ENCODE data around the gene SLC52A3.

SLC52A3 gene

GRCh38 chr20:771741-772464 is 3.6 kb upstream of the SLC52A3 start:
- H3K9me2 ChIP-seq (replicated peaks; ENCODE audit: insufficient read depth, low read length): no peaks in the 10 kb centered on the region
- H3K4me2 ChIP-seq (ENCODE audit: low read depth, low read length): no peak overlapping the region
- no peak overlapping the region for H3K4me3 ChIP-seq (ENCODE audit: low read length)
- no peaks in the 10 kb centered on the region for H3K79me2 ChIP-seq (ENCODE audit: low read length)
- TF ChIP-seq EZH2phosphoT487 (IDR thresholded peaks at IDR 0.05; ENCODE audit: low read length) (no peak), EZH2 (optimal IDR thresholded peaks at IDR 0.05; ENCODE audit: low read depth, low read length) (no peak), CTCF (IDR thresholded peaks at IDR 0.05; ENCODE audit: low read length) (no peak)
- no peak for DNase-seq
- H3K9me3 ChIP-seq (replicated peaks; ENCODE audit: insufficient read depth, low read length): no peaks in the 10 kb centered on the region
- no peaks in the 10 kb centered on the region for H4K20me1 ChIP-seq (ENCODE audit: insufficient read depth, low read length)
- H3K27me3 ChIP-seq (replicated peaks; ENCODE audit: insufficient read depth, low read length): no peaks in the 10 kb centered on the region
- no peak overlapping the region for H3K9ac ChIP-seq (ENCODE audit: low read length)
- H3K4me1 ChIP-seq (ENCODE audit: low read length): no peaks in the 10 kb centered on the region
- H3F3A ChIP-seq (ENCODE audit: insufficient read depth, low read length): no peaks in the 10 kb centered on the region
- H2AFZ ChIP-seq (ENCODE audit: low read length): no peak overlapping the region
- no peak overlapping the region for H3K27ac ChIP-seq (ENCODE audit: low read length)
- H3K36me3 ChIP-seq (replicated peaks; ENCODE audit: insufficient read depth, low read length): no peaks in the 10 kb centered on the region

GRCh38 chr20:770691-771090 is 2.4 kb upstream of the SLC52A3 start:
- Histone ChIP-seq H3K36me3 (replicated peaks; ENCODE audit: insufficient read depth, low read length) (no peaks in the 10 kb centered on the region), H3K79me2 (ENCODE audit: low read length) (no peaks in the 10 kb centered on the region), H3K4me1 (ENCODE audit: low read length) (no peaks in the 10 kb centered on the region), H3K9ac (ENCODE audit: low read length) (no peak overlapping the region), H3K4me3 (ENCODE audit: low read length) (no peak overlapping the region), H3K27ac (ENCODE audit: low read length) (no peak overlapping the region), H3K9me2 (replicated peaks; ENCODE audit: insufficient read depth, low read length) (no peaks in the 10 kb centered on the region), H3K4me2 (ENCODE audit: low read depth, low read length) (no peak overlapping the region), H4K20me1 (ENCODE audit: insufficient read depth, low read length) (no peaks in the 10 kb centered on the region), H2AFZ (ENCODE audit: low read length) (no peak overlapping the region), H3K9me3 (replicated peaks; ENCODE audit: insufficient read depth, low read length) (no peaks in the 10 kb centered on the region), H3K27me3 (replicated peaks; ENCODE audit: insufficient read depth, low read length) (no peaks in the 10 kb centered on the region), H3F3A (ENCODE audit: insufficient read depth, low read length) (no peaks in the 10 kb centered on the region)
- no peak for DNase-seq
- TF ChIP-seq CTCF (IDR thresholded peaks at IDR 0.05; ENCODE audit: low read length) (no peak), EZH2 (optimal IDR thresholded peaks at IDR 0.05; ENCODE audit: low read depth, low read length) (no peak), EZH2phosphoT487 (IDR thresholded peaks at IDR 0.05; ENCODE audit: low read length) (no peak)

- no peaks in the 10 kb centered on the region for H3K79me2 ChIP-seq (ENCODE audit: low read length)
- no peaks in the 10 kb centered on the region for H3K4me1 ChIP-seq (ENCODE audit: low read length)
- DNase-seq: no peak
- no peaks in the 10 kb centered on the region for H4K20me1 ChIP-seq (ENCODE audit: insufficient read depth, low read length)
- no peaks in the 10 kb centered on the region for H3K9me2 ChIP-seq (replicated peaks; ENCODE audit: insufficient read depth, low read length)
- no peaks in the 10 kb centered on the region for H3K36me3 ChIP-seq (replicated peaks; ENCODE audit: insufficient read depth, low read length)
- no peak overlapping the region for H3K9ac ChIP-seq (ENCODE audit: low read length)
- no peak overlapping the region for H3K4me2 ChIP-seq (ENCODE audit: low read depth, low read length)
- H3K27ac ChIP-seq (ENCODE audit: low read length): no peak overlapping the region
- H2AFZ ChIP-seq (ENCODE audit: low read length): no peak overlapping the region
- no peak overlapping the region for H3K4me3 ChIP-seq (ENCODE audit: low read length)
- H3F3A ChIP-seq (ENCODE audit: insufficient read depth, low read length): no peaks in the 10 kb centered on the region
- peaks cover 8% of the 10 kb centered on the region; the same call in 1 of the 2 replicates for H3K27me3 ChIP-seq (replicated peaks; ENCODE audit: insufficient read depth, low read length)
- no peaks in the 10 kb centered on the region for H3K9me3 ChIP-seq (replicated peaks; ENCODE audit: insufficient read depth, low read length)
- no peak for TF ChIP-seq CTCF (IDR thresholded peaks at IDR 0.05; ENCODE audit: low read length)
Measured at GRCh38 chr20:766906-767305, 1.4 kb downstream of the SLC52A3 start.
